C4-2B (cell line): Measurements from ENCODE around the gene RBM47.
A peak's percentile ranks its signal among the peaks of the same experiment; 100 is the strongest.

Source experiments
- H3K27ac ChIP-seq: fragments of 450-650 bp; 2 replicates; pipeline ENCODE4 v1.5.1; 2017
- CTCF ChIP-seq: fragments of 450-650 bp; conservative IDR thresholded peaks from 2 replicates; pipeline ENCODE4 v1.5.1; 2017; ENCODE audit warnings: mild to moderate bottlenecking
- ZFX ChIP-seq: fragments of 450-650 bp; IDR thresholded peaks from 2 replicates; pipeline ENCODE4 v1.6.1; 2017

Gene RBM47

DNA sequence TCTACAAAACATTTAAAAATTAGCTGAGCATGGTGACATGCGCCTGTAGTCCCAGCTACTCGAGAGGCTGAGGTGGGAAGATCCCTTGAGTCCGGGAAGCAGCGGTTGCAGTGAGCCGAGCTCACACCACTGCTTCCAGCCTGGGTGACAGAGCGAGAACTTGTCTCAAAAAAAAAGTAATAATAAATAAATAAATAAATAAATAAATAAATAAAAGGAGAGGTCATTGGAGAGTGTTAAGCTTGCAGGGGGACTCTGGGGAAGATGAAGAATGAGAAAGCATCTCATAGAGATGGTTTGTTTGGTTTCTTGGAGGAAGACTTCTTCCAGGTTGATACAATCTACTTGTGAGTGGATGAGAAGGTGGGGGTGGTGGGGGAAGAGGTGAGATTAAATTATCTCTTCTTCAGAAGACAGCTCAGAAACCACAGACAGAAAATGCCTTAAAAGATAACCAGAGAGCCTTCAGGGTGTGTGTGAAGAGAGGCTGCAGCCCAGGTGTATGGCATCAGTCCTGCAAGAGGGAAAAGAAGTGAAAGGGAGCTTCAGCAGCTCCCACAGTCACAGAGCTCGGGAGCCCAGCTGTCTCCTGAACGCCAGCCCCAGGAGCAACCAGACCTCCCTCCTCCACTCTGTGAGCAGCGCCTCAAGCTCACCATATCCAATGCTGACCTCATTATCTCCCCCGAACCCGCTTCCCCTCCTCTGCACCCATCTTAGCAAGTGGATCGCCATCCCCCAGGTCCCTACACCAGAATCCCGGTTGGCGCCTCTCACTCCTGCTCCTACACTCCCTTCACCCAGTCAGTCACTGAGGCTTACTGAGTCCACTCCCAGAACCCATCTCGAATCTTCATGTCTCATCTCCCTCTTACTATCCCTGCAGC is 48.2 kb downstream of the RBM47 start:
- H3K27ac ChIP-seq: no peak overlapping the region
- TF ChIP-seq CTCF (no peak), ZFX (no peak)

DNA sequence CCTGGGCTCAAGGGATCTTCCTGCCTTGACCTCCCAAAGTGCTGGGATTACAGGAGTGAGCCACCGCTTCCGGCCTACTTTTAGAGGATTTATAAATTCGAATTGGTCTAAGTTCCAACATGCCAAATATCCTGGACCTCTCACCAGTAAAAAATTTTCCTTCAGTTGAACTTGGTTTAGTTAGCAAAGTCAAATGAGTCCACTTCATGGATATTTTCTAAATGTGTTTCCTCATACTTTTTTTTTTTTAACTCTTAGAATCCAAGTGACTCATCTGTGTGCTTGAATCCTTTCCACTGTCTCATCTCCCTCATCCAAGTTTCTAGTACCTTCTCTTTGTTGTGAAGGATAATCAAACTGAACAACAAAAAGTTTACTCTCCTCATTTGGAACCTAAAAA is 49.7 kb downstream of the RBM47 start:
- no peak for TF ChIP-seq ZFX
- no peak for TF ChIP-seq CTCF
- no peak overlapping the region for H3K27ac ChIP-seq

DNA sequence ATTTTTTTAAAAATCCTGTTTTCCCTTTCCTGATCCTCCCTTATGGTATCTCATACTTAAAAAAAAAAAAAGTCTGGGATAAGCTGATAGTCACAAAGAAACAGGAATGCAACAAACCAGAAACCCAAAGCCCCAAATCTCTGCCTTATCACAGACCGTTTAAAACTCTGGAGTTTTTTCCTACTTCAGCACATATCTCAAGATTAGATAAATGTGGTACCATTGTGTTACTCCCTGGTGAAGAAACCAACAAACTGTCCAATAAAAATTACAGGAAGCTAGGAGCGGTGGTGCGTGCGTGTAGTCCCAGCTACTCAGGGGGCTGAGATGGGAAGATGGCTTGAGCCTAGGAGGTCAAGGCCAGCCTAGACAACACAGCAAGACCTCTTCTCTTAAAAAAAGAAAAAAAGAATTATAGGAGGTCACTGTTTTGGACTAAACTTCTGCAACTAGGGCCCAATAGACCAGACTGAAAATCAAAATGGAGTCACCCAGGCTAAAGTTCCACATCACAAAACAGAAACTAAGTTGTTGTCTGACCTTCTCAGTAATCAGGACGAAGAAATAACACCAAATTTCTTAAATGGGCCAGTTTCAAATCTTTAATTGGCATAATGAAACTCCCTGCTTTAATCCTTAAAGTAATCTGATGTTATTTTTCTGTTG is 51.9 kb downstream of the RBM47 start:
- TF ChIP-seq ZFX (no peak), CTCF (no peak)
- peak overlapping the region; percentile 79 for H3K27ac ChIP-seq

DNA sequence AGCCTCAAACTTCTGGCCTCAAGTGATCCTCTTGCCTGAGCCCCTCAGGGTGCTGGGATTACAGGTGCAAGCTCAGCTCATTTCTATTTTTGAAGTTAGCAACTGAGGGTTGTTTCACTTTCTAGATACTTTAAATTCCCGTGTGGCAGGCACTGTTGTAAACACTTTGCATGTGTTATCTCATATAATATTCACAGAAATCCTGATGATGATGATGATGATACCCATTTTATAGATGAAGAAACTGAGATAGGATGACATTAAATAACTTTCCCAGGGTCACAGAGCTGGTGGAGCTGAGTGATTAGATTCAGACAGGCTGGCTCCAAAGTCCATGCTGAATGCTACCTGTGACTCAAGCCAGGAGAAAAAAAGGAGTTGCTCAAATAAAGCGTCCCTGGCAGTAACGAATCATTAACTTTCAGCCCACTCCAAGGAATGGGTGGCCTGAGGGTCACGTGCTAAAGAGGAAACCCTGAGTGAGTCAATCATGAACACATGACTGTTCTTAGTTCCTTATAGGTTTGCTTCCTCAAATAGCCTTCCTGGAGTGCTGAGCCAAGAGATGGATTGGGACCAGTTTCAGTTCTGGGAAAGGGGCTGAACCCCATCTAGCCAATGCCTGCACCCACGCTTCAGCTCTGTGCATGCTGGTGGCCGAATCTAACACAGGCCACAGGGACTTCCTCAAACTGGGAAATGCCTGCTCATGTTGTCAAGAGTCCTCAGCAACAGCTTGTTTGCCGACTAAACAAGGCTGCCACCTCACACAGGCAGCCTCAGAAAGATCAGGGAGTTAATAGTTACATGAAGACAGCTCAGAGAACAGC is 52.8 kb downstream of the RBM47 start:
- H3K27ac ChIP-seq: peak overlapping the region; percentile 79
- no peak for TF ChIP-seq CTCF
- TF ChIP-seq ZFX: no peak

DNA sequence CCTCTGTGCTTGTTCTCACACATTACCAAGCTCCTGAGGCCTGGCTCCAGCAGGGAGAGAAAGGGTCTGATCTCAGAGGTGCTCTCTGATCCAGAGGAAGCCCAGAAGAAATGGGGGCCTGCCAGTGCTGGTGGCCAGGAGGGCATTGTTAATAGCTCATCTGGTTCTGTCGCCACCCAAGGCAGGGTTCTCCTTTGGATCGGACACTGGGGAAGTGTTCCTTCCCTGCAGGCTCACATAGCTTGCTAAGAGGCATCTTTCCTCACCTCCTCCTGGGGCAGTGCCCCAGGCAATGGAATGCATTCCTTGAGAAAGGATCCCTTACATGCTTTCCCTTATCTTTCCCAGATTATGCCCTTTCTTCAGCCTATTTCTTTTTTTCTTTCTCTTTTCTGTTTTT is 53.8 kb downstream of the RBM47 start:
- peak overlapping the region; percentile 79 for H3K27ac ChIP-seq
- TF ChIP-seq CTCF: no peak
- TF ChIP-seq ZFX: no peak

DNA sequence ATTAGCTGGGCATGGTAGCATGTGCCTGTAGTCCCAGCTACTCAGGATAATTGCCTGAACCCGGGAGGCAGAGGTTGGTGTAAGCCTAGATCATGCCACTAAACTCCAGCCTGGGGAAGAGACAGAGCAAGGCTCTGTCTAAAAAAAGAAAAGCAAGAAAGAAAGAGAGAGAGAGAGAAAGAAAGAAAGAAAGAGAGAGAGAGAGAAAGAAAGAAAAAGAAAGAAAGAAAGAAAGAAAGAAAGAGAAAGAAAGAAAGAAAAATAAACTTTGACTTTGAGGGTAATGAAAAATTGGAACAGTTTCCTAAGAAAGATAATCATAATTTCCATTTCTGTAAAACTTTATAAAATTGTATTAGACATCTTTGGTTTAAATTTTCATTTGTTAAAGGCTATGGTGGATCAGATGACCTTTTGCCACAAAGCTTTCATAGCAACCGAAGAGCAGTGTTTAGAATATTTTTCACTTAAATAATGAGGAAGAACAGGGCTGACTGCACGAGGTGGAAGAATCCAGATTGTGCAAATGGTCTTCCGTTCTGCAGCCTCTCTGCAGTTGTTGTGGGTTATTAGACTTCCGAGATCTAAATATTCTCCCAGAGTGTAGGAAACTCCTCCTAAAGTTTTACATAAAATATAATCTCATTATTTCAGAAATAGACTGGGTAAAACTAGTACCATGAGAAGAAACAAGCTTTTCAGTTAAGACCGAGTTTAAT is 55.9 kb downstream of the RBM47 start:
- no peak overlapping the region for H3K27ac ChIP-seq
- TF ChIP-seq ZFX (no peak), CTCF (no peak)
